ENCODE results near the gene OR2V1. TPM values are rescaled to one million over a fixed set of nuclear protein-coding genes. Genes with fewer than 3 reads are reported as not detected.
"Not testable (repeated sequence)": the region's sequence is repeated elsewhere in the genome, so short reads cannot be mapped to it uniquely, and the experiment has no call there.

OR2V1 gene, protein sequence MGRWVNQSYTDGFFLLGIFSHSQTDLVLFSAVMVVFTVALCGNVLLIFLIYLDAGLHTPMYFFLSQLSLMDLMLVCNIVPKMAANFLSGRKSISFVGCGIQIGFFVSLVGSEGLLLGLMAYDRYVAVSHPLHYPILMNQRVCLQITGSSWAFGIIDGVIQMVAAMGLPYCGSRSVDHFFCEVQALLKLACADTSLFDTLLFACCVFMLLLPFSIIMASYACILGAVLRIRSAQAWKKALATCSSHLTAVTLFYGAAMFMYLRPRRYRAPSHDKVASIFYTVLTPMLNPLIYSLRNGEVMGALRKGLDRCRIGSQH
- total RNA-seq (2021; ENCODE audit: unreplicated experiment), result not detected
- polyA plus RNA-seq (2012), result 0.10 TPM in 1 of 2 replicates, not detected in the other
- not detected for Bru-seq, nascent RNA
- not detected for BruChase-seq, experiment 1, labeled RNA remaining after a 6-hour chase
- BruChase-seq, experiment 2, labeled RNA remaining after a 2-hour chase, result percentile 5 among the genes with signal in this experiment
- long read RNA-seq, result 0 reads

GRCh38 chr5:181130832-181131496 lies at the start of gene OR2V1:
Gene OR2V1 (minus strand): TSS chr5:181131169. CDS start chr5:181125304, 5,865 bp downstream.
- H3K4me3 ChIP-seq (replicated peaks in 1 of 2; ENCODE audit: low read depth in 1 of 2, low read length in 2 of 2), result no peak within 1 kb of the TSS
- TF ChIP-seq JUND (IDR thresholded peaks at IDR 0.05) (no peak), ZFX (IDR thresholded peaks at IDR 0.05) (no peak), FOSL1 (IDR thresholded peaks at IDR 0.05; ENCODE audit: low read depth) (no peak), CEBPB (IDR thresholded peaks at IDR 0.05; ENCODE audit: low read depth) (no peak), TCF7L2 (IDR thresholded peaks at IDR 0.05; ENCODE audit: borderline replicate concordance, extremely low read depth, insufficient read depth, insufficient read length) (no peak)
- TF ChIP-seq, protein P1, sequence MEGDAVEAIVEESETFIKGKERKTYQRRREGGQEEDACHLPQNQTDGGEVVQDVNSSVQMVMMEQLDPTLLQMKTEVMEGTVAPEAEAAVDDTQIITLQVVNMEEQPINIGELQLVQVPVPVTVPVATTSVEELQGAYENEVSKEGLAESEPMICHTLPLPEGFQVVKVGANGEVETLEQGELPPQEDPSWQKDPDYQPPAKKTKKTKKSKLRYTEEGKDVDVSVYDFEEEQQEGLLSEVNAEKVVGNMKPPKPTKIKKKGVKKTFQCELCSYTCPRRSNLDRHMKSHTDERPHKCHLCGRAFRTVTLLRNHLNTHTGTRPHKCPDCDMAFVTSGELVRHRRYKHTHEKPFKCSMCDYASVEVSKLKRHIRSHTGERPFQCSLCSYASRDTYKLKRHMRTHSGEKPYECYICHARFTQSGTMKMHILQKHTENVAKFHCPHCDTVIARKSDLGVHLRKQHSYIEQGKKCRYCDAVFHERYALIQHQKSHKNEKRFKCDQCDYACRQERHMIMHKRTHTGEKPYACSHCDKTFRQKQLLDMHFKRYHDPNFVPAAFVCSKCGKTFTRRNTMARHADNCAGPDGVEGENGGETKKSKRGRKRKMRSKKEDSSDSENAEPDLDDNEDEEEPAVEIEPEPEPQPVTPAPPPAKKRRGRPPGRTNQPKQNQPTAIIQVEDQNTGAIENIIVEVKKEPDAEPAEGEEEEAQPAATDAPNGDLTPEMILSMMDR (IDR thresholded peaks at IDR 0.05 in 2 of 3, conservative IDR thresholded peaks at IDR 0.05 in 1 of 3; ENCODE audit: borderline replicate concordance in 1 of 3, insufficient read depth in 1 of 3, low read depth in 2 of 3, low read length in 2 of 3), result no peak
- POLR2A ChIA-PET, result no interaction called here
- no peak within 1 kb of the TSS for H3K9ac ChIP-seq (ENCODE audit: low read length)
- H3K79me2 ChIP-seq (ENCODE audit: insufficient read depth, low read length), result no peaks in the 10 kb centered on the region
- H3K36me3 ChIP-seq (ENCODE audit: control insufficient read depth in 1 of 2, insufficient read depth in 2 of 2, low read length in 2 of 2), result no peaks in the 10 kb centered on the region
- DNase-seq (ENCODE audit: low read depth, low spot score) (no peak), ATAC-seq (no peak)
- no TSS peak for BruUV-seq (replicated peaks)
- H2AFZ ChIP-seq (ENCODE audit: low read depth, low read length, poor library complexity, severe bottlenecking), result no peak within 1 kb of the TSS
- H3K9me2 ChIP-seq (ENCODE audit: insufficient read depth), result no peaks in the 10 kb centered on the region
- no peak within 1 kb of the TSS for H3K27ac ChIP-seq (ENCODE audit: low read depth, low read length)
- intact Hi-C loops (cut with micrococcal nuclease), result no loop called here
- CTCF ChIA-PET, result no interaction called here
- H3K4me2 ChIP-seq (ENCODE audit: low read length), result no peak within 1 kb of the TSS
- RAD21 ChIA-PET (ENCODE audit: low non-redundant PET in 1 of 2, low total read pairs in 2 of 2, uncharacterized antibody in 2 of 2, unreplicated experiment in 2 of 2), result no interaction called here
- no peaks in the 10 kb centered on the region for H3K27me3 ChIP-seq (ENCODE audit: insufficient read depth, low read length)
- peaks cover 8 to 13% of the 10 kb centered on the region in 2 experiments for H3K4me1 ChIP-seq (ENCODE audit: control insufficient read depth in 1 of 2, insufficient read depth in 2 of 2, low read length in 2 of 2)
- no peaks in the 10 kb centered on the region for H4K20me1 ChIP-seq (ENCODE audit: insufficient read depth)
- H3K9me3 ChIP-seq (ENCODE audit: control insufficient read depth in 1 of 2, insufficient read depth in 1 of 2, low read depth in 1 of 2, low read length in 2 of 2), result no peaks in the 10 kb centered on the region

DNA sequence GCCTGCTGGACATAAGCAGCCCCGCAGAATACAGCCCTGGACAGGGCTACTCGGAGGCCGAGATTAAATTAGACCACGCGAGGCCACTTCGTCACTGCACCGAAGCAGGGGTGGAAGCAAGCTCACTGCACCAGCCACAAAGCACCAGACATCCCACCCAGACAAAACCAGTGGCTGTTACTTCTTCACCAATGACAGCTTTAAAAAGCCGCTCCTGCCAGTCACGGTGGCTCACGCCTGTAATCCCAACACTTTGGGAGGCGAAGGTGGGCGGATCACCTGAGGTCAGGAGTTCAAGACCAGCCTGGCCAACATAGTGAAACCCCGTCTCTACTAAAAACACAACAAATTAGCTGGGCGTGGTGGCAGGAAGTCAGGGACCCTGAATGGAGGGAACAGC lies 46.6 kb upstream of the OR2V1 start:
- H3K9me2 ChIP-seq (ENCODE audit: insufficient read depth); H3K79me2 ChIP-seq (ENCODE audit: insufficient read depth, low read length); H3K9me3 ChIP-seq (ENCODE audit: control insufficient read depth in 1 of 2, insufficient read depth in 1 of 2, low read depth in 1 of 2, low read length in 2 of 2); H3K27me3 ChIP-seq (ENCODE audit: insufficient read depth, low read length); DNase-seq (ENCODE audit: low read depth, low spot score); H4K20me1 ChIP-seq (ENCODE audit: insufficient read depth); ATAC-seq; H3K4me3 ChIP-seq (replicated peaks in 1 of 2; ENCODE audit: low read depth in 1 of 2, low read length in 2 of 2); H3K9ac ChIP-seq (ENCODE audit: low read length); H3K27ac ChIP-seq (ENCODE audit: low read depth, low read length); H3K4me2 ChIP-seq (ENCODE audit: low read length); RAD21 ChIA-PET (ENCODE audit: low non-redundant PET in 1 of 2, low total read pairs in 2 of 2, uncharacterized antibody in 2 of 2, unreplicated experiment in 2 of 2); intact Hi-C loops (cut with micrococcal nuclease); BruUV-seq (replicated peaks); CTCF ChIA-PET; H3K36me3 ChIP-seq (ENCODE audit: control insufficient read depth in 1 of 2, insufficient read depth in 2 of 2, low read length in 2 of 2): not testable (repeated sequence)
- Histone ChIP-seq H3K4me1 (ENCODE audit: control insufficient read depth in 1 of 2, insufficient read depth in 2 of 2, low read length in 2 of 2) (peaks cover 4 to 36% of the 10 kb centered on the region in 2 experiments; a peak in 3 of 4 replicates), H2AFZ (ENCODE audit: low read depth, low read length, poor library complexity, severe bottlenecking) (peak overlapping the region; percentile 58)
- POLR2A ChIA-PET, result interaction anchor here (0.5 kb wide), 1 partner anchor 72 kb away, joined by 5 read pairs; no protein-coding TSS in a partner anchor
